Measurements from ENCODE around the gene ADRB1.

DNA sequence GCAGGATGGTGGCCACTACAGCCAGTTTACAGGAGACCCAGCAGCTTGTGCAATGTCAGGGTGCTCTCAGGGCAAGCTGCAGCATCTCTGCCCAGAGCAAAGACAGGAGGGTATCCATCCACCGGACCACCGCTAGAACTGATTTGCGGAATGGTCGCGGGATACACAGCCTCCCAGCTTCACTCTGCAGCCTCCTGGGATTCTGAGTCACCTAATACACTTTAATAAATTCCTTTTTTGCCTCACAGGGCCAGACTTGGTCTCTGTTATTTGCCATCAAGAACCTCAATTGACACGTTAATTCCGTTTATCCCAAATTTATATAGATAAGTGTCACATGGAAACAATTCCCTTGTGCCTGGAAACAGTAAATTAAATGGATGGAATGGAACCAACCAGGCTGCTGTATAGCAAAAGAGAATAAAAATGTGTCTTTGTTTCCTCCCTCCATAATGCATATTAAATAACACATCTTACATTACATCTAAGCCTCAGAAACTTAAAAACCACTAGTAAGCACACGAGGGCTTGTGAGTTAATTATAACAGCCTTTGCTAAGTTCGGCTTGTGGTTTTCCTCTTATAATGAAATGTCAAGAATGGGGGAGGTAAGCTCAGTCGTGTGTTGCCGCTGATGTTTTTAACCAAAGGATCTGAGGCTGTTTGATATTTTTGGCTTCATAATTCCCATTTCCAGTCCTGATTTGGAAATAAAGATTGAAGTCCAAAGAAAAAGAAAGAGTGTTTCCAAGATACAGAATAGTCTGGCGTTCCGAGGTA, 52.1 kb downstream of the ADRB1 start:
- TF ChIP-seq, protein P1, sequence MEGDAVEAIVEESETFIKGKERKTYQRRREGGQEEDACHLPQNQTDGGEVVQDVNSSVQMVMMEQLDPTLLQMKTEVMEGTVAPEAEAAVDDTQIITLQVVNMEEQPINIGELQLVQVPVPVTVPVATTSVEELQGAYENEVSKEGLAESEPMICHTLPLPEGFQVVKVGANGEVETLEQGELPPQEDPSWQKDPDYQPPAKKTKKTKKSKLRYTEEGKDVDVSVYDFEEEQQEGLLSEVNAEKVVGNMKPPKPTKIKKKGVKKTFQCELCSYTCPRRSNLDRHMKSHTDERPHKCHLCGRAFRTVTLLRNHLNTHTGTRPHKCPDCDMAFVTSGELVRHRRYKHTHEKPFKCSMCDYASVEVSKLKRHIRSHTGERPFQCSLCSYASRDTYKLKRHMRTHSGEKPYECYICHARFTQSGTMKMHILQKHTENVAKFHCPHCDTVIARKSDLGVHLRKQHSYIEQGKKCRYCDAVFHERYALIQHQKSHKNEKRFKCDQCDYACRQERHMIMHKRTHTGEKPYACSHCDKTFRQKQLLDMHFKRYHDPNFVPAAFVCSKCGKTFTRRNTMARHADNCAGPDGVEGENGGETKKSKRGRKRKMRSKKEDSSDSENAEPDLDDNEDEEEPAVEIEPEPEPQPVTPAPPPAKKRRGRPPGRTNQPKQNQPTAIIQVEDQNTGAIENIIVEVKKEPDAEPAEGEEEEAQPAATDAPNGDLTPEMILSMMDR (conservative IDR thresholded peaks at IDR 0.05; ENCODE audit: low read depth in 2 of 2) = no peak
- TF ChIP-seq CREB1 (CRISPR knock-in tag; IDR thresholded peaks at IDR 0.05; ENCODE audit: low read depth) (no peak), EZH2 (IDR thresholded peaks at IDR 0.05; ENCODE audit: low read depth, unreplicated experiment) (no peak), EZH2phosphoT487 (IDR thresholded peaks at IDR 0.05; ENCODE audit: unreplicated experiment) (no peak), ZNF331 (CRISPR knock-in tag; IDR thresholded peaks at IDR 0.05; ENCODE audit: low read depth) (no peak), NANOG (IDR thresholded peaks at IDR 0.05; ENCODE audit: borderline replicate concordance) (no peak)
